Panc1 (cell line): ENCODE results near the gene ZFYVE28. TPM values are rescaled to one million over a fixed set of nuclear protein-coding genes. Genes with fewer than 3 reads are reported as not detected.

Experiments
- ATAC-seq: fragments of 200-7000 bp; cut with Tn5 transposase; 2 replicates; pipeline ENCODE4 v1.9.1; 2020; ENCODE audit warnings: mild to moderate bottlenecking, moderate library complexity
- BruUV-seq: library from RNA; stranded (reverse); fragments of 400-500 nt; replicated peaks from 2 replicates; lab custom pipeline; 2021; lab: Mats Ljungman, UMichigan
- CTCF ChIA-PET: fragments of 300-600 bp; sonication (Branson Sonifier 250); formaldehyde crosslinking; loops from one replicate; lab custom pipeline; 2022; ENCODE audit warnings: antibody characterized with exemption; lab: Charles Lee
- POLR2A ChIA-PET: fragments of 300-600 bp; sonication (Branson Sonifier 250); formaldehyde crosslinking; loops from one replicate; lab custom pipeline; 2022; ENCODE audit warnings: antibody characterized with exemption; lab: Charles Lee
- DNase-seq: peaks from one replicate; pipeline ENCODE4 v3.0.0-alpha.2; 2010; ENCODE audit warnings: low read depth, low spot score
- H3K27ac ChIP-seq: 2 replicates; pipeline ENCODE4 v1.5.1; 2011; ENCODE audit warnings: mild to moderate bottlenecking, low read length, inconsistent platforms
- H3K27me3 ChIP-seq: fragments of 200-500 bp; sonication (Bioruptor generic); 2 replicates; pipeline ENCODE4 v1.6.0; 2014; ENCODE audit warnings: low read length, inconsistent platforms; ENCODE audit not compliant: control insufficient read depth, insufficient read depth
- H3K36me3 ChIP-seq: fragments of 200-500 bp; sonication (Bioruptor generic); 2 replicates; pipeline ENCODE4 v1.5.1; 2014; ENCODE audit warnings: inconsistent platforms, mild to moderate bottlenecking, low read length, moderate library complexity; ENCODE audit not compliant: control insufficient read depth, insufficient read depth
- H3K4me1 ChIP-seq: 2 replicates; pipeline ENCODE4 v1.5.1; 2011; ENCODE audit warnings: inconsistent platforms, mild to moderate bottlenecking, low read length, moderate library complexity; ENCODE audit not compliant: control insufficient read depth, insufficient read depth
- H3K4me3 ChIP-seq, 2 experiments: 2 replicates each; pipeline ENCODE4 v1.5.1; 2011 to 2012; ENCODE audit warnings: low read depth in 2 of 2, low read length in 2 of 2, mild to moderate bottlenecking in 2 of 2, inconsistent platforms in 1 of 2, moderate library complexity in 1 of 2
- H3K9me3 ChIP-seq: fragments of 200-500 bp; sonication (Bioruptor generic); 2 replicates; pipeline ENCODE4 v1.5.1; 2014; ENCODE audit warnings: low read depth, mild to moderate bottlenecking, inconsistent platforms, low read length, moderate library complexity; ENCODE audit not compliant: control insufficient read depth, insufficient read depth
- POLR2AphosphoS5 ChIP-seq: IDR thresholded peaks from 2 replicates; pipeline ENCODE4 v1.6.1; 2012; ENCODE audit warnings: mild to moderate bottlenecking, low read depth, low read length, moderate library complexity
- SIN3A ChIP-seq: IDR thresholded peaks from 2 replicates; pipeline ENCODE4 v1.6.1; 2012; ENCODE audit warnings: low read depth, mild to moderate bottlenecking, low read length, moderate library complexity, borderline replicate concordance; ENCODE audit not compliant: insufficient read depth
- TCF7L2 ChIP-seq: IDR thresholded peaks from 2 replicates; pipeline ENCODE4 v1.6.1; 2011; ENCODE audit warnings: mild to moderate bottlenecking, low read depth, low read length, inconsistent platforms
- in situ Hi-C: cut with HindIII; loops from 2 replicates; pipeline ENCODE4 v1.10.0; 2016; ENCODE audit warnings: low sequenced_read_pairs, low pct_unique_long_range_greater_than_20kb
- intact Hi-C: fragments of 100-400 bp; cut with micrococcal nuclease; formaldehyde crosslinking; loops from one replicate; pipeline ENCODE4 v1.10.0; 2022; ENCODE audit not compliant: unreplicated experiment
- total RNA-seq: library from RNA; stranded (reverse); gene quantifications from one replicate; pipeline ENCODE4 v1.2.1, GENCODE V29; 2021; ENCODE audit not compliant: unreplicated experiment
- TF ChIP-seq, protein P1 (sequence below), 2 experiments: IDR thresholded peaks; 2 replicates each; pipeline ENCODE4 v1.6.1; 2011 to 2012; ENCODE audit warnings: low read depth in 2 of 2, control low read depth in 1 of 2, low read length in 1 of 2, mild to moderate bottlenecking in 1 of 2, moderate library complexity in 1 of 2; ENCODE audit not compliant: insufficient read depth in 1 of 2
- TF ChIP-seq, protein P2 (sequence below): fragments of 450-650 bp; IDR thresholded peaks from 2 replicates; pipeline ENCODE4 v1.5.1; 2017; ENCODE audit warnings: mild to moderate bottlenecking

ZFYVE28 gene
- total RNA-seq, 1 experiment from 2014 or later, result 11.9 TPM

GRCh38 chr4:2457481-2458295 is 39.2 kb upstream of the ZFYVE28 start:
- no peak for DNase-seq
- H3K9me3 ChIP-seq, result no peaks in the 10 kb centered on the region
- TF ChIP-seq, protein P1, sequence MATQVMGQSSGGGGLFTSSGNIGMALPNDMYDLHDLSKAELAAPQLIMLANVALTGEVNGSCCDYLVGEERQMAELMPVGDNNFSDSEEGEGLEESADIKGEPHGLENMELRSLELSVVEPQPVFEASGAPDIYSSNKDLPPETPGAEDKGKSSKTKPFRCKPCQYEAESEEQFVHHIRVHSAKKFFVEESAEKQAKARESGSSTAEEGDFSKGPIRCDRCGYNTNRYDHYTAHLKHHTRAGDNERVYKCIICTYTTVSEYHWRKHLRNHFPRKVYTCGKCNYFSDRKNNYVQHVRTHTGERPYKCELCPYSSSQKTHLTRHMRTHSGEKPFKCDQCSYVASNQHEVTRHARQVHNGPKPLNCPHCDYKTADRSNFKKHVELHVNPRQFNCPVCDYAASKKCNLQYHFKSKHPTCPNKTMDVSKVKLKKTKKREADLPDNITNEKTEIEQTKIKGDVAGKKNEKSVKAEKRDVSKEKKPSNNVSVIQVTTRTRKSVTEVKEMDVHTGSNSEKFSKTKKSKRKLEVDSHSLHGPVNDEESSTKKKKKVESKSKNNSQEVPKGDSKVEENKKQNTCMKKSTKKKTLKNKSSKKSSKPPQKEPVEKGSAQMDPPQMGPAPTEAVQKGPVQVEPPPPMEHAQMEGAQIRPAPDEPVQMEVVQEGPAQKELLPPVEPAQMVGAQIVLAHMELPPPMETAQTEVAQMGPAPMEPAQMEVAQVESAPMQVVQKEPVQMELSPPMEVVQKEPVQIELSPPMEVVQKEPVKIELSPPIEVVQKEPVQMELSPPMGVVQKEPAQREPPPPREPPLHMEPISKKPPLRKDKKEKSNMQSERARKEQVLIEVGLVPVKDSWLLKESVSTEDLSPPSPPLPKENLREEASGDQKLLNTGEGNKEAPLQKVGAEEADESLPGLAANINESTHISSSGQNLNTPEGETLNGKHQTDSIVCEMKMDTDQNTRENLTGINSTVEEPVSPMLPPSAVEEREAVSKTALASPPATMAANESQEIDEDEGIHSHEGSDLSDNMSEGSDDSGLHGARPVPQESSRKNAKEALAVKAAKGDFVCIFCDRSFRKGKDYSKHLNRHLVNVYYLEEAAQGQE (IDR thresholded peaks at IDR 0.05; ENCODE audit: insufficient read depth in 1 of 2, low read depth in 2 of 2, low read length in 1 of 2), result no peak
- TF ChIP-seq SIN3A (no peak), TCF7L2 (no peak), POLR2AphosphoS5 (no peak)
- TF ChIP-seq, protein P2, sequence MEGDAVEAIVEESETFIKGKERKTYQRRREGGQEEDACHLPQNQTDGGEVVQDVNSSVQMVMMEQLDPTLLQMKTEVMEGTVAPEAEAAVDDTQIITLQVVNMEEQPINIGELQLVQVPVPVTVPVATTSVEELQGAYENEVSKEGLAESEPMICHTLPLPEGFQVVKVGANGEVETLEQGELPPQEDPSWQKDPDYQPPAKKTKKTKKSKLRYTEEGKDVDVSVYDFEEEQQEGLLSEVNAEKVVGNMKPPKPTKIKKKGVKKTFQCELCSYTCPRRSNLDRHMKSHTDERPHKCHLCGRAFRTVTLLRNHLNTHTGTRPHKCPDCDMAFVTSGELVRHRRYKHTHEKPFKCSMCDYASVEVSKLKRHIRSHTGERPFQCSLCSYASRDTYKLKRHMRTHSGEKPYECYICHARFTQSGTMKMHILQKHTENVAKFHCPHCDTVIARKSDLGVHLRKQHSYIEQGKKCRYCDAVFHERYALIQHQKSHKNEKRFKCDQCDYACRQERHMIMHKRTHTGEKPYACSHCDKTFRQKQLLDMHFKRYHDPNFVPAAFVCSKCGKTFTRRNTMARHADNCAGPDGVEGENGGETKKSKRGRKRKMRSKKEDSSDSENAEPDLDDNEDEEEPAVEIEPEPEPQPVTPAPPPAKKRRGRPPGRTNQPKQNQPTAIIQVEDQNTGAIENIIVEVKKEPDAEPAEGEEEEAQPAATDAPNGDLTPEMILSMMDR, result no peak
- CTCF ChIA-PET, result interaction anchor here (1.2 kb wide), 1 partner anchor 160 kb away, joined by 3 read pairs; no protein-coding TSS in a partner anchor
- no peaks in the 10 kb centered on the region for H3K36me3 ChIP-seq
- 0 out of 2 replicates have a peak, but pooled peaks cover 2% of the 10 kb centered on the region for H3K4me1 ChIP-seq
- no peak for ATAC-seq
- POLR2A ChIA-PET, result no interaction called here
- no TSS peak for BruUV-seq
- no peak overlapping the region for H3K27ac ChIP-seq
- no peak overlapping the region for H3K4me3 ChIP-seq
- in situ Hi-C loops, result no loop called here
- no peaks in the 10 kb centered on the region for H3K27me3 ChIP-seq
- intact Hi-C loops, result no loop called here

DNA sequence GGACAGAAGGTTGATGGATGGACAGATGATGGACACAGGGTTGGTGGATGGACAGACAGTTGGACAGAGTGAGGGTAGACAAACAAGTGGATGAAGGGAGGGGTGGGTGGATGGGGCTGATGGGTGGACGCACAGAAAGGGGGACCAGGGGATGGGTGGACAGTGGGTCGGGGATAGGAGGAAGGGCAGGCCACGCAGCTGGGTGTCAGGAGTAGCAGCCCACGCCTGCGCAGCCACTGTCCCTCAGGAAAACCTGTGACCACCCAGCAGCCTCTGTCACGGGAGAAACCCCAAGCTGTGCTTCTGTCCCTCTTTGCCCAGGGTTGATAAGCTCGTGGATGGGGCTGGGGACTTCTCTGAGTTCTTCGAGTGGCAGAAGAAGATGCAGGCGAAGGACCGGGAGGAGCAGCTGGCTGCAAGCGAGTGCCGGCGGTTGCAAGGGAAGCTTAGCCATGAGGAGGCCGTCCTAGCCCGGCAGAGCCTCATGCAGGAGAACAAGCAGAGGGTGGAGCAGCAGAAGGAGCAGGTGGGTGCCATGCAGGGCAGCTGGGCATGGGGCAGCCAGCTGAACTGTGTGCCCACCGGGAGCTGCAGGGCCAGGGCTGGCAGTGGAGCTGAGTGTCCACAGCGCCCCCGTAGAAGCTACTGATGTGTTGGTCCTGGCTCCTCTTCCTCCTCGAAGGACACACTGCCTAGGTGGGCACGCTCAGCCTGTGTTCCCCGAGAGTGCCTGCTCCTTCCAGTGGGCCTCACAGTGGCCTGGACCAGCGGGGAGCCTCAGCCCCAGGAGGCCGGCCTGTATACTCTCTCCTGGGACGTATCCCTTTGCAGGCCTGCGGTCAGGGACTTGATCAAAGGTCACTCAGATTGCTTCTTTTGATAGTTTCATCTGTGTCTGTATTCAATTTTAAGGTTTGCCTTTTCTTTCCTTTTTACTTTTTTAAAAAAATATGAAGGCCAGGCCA is 33.7 kb upstream of the ZFYVE28 start:
- ChIA-PET CTCF (interaction anchor here (0.6 kb wide), 1 partner anchor 102 kb away, joined by 3 read pairs; no protein-coding TSS in a partner anchor), POLR2A (no interaction called here)
- no peaks in the 10 kb centered on the region for H3K27me3 ChIP-seq
- no peaks in the 10 kb centered on the region for H3K9me3 ChIP-seq
- H3K4me3 ChIP-seq, result no peak overlapping the region
- BruUV-seq, result no TSS peak
- no peaks in the 10 kb centered on the region for H3K36me3 ChIP-seq
- no peaks in the 10 kb centered on the region for H3K4me1 ChIP-seq
- intact Hi-C loops (no loop called here), in situ Hi-C loops (no loop called here)
- no peak for DNase-seq
- ATAC-seq, result peak; percentile 50
- TF ChIP-seq SIN3A (no peak), TCF7L2 (no peak), POLR2AphosphoS5 (no peak)
- TF ChIP-seq, protein P1 (IDR thresholded peaks at IDR 0.05; ENCODE audit: insufficient read depth in 1 of 2, low read depth in 2 of 2, low read length in 1 of 2), result no peak
- TF ChIP-seq, protein P2, result no peak
- no peak overlapping the region for H3K27ac ChIP-seq
